GM19467 (cell line): ENCODE results near the gene FAM20B.
"Not testable (repeated sequence)": the region's sequence is repeated elsewhere in the genome, so short reads cannot be mapped to it uniquely, and the experiment has no call there.

Experiments used
- ATAC-seq: cut with Tn5 transposase; IDR thresholded peaks from one replicate; pipeline ENCODE4 v1.9.1; 2021; ENCODE audit warnings: mild to moderate bottlenecking, moderate library complexity; ENCODE audit not compliant: unreplicated experiment

Gene FAM20B, protein sequence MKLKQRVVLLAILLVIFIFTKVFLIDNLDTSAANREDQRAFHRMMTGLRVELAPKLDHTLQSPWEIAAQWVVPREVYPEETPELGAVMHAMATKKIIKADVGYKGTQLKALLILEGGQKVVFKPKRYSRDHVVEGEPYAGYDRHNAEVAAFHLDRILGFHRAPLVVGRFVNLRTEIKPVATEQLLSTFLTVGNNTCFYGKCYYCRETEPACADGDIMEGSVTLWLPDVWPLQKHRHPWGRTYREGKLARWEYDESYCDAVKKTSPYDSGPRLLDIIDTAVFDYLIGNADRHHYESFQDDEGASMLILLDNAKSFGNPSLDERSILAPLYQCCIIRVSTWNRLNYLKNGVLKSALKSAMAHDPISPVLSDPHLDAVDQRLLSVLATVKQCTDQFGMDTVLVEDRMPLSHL

GRCh38 chr1:179025125-179025974, at the start of gene FAM20B:
TSS of gene FAM20B (plus strand) at chr1:179025894. CDS start at chr1:179043848, 17,954 bp downstream.
- peak; percentile 79 for ATAC-seq

- ATAC-seq: no peak
Measured at GRCh38 chr1:178976541-178976940, 49.2 kb upstream of the FAM20B start.

DNA sequence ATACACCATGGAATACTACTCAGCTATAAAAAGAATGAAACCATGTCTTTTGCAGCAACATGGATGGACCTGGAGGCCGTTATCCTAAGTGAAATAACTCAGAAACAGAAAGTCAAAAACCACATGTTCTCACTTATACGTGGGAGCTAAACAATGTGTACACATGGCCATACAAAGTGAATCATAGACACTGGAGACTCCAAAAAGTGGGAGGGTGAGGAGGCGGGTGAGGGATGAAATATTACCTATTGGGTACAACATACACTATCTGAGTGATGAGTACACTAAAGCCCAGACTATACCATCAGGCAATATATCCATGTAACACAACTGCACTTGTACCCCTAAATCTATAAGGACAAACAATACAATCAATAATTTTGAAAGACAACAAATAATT, 39.5 kb upstream of the FAM20B start:
- no peak for ATAC-seq

- ATAC-seq: not testable (repeated sequence)
Measured at GRCh38 chr1:178988198-178988597, 37.5 kb upstream of the FAM20B start.

DNA sequence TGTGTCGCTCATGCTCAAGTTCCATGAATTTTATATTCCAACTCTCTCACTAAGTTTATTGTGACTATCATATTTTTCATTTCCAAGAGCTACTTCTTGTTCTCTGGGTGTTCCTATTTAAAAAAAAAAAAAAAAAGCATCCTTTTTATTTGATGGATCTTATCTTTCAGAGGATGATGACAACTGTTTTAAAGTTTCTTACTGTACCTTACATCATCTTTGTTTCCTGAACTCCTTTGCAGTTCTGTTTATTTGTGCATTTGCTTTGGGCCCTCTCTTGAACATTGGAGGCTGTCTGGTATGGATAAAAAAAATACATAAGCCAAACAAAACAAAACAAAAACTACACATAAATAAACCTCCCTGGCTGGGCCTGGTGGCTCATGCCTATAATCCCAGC, 32.1 kb upstream of the FAM20B start:
- ATAC-seq: no peak

DNA sequence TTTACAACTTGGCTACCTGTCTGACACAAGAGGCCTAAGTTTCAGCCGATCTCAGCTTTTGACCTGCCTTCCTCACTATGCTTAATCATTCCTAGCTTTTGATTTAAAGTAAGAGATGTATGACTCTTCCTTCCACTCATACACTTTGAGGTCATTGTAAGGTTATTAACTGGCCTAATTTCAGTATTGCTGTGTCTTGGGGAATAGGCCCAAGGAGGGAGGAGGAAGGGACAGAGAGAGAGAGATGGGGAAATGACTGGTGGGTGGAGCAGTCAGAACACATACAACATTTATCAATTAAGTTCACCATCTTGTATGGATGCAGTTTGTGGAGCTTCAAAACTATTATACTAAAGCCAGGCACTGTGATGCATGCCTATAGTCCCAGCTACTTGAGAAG, 28.3 kb upstream of the FAM20B start:
- ATAC-seq: no peak

- ATAC-seq: no peak
Measured at GRCh38 chr1:178998295-178998694, 27.4 kb upstream of the FAM20B start.

DNA sequence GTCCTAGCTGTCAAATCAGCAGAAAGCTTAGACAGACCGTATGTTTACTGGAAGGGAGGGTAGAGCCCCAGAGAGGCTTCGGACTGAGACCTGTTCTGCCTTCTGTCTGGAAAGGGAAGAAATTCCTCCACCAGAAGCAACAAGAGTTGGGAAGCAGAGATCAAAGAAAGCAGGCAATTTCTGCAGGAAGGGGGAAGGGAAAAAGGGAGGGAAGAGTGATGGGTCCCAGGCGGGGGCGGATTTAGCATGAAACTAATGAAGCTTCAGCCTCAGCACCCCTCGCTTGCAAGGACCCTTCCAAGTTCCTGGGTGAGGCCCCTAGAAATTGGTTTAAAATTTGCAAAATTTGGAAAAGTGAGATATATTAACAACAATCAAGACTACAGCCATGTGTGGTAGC, 26.6 kb upstream of the FAM20B start:
- ATAC-seq: no peak

GRCh38 chr1:179001451-179001850, 24.2 kb upstream of the FAM20B start:
- no peak for ATAC-seq

DNA sequence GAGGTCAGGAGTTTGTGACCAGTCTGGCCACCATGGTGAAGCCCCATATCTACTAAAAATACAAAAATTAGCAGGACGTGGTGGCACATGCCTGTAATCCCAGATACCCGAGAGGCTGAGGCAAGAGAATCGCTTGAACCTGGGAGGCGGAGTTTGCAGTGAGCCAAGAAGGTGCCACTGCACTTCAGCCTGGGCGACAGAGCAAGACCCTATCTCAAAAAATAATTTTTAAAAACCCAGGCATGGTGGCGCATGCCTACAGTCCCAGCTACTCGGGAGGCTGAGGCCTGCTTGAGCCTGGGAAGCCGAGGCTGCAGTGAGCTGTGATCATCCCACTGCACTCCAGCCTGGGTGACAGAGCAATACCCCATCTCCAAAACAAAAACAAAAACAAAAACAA, 23.6 kb upstream of the FAM20B start:
- ATAC-seq: not testable (repeated sequence)

GRCh38 chr1:179002552-179003345, 22.9 kb upstream of the FAM20B start:
- peak; percentile 78 for ATAC-seq

- ATAC-seq: no peak
Measured at GRCh38 chr1:179003512-179004066, 22.1 kb upstream of the FAM20B start.

GRCh38 chr1:179007233-179007632, 18.5 kb upstream of the FAM20B start:
- no peak for ATAC-seq

- ATAC-seq: no peak
Measured at GRCh38 chr1:179010671-179011070, 15.0 kb upstream of the FAM20B start.

DNA sequence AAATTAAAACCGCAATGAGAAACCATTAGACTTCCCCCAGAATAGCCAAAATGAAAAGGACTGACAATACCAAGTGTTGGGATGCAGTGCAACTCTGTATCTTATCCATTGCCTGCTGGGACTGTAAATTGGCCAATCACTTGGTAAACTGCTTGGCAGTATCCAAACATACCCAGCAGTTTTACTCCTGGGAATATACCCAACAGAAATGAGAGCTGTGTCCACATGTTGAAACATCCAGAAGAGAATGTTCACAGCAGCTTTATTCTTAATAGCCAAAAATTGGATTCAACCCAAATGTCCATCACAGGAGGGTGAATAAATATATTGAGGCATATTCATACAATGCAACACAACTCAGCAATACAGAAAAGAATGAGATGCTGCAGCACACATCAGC, 13.7 kb upstream of the FAM20B start:
- ATAC-seq: no peak

GRCh38 chr1:179014123-179014522, 11.6 kb upstream of the FAM20B start:
- no peak for ATAC-seq

GRCh38 chr1:179015396-179015795, 10.3 kb upstream of the FAM20B start:
- ATAC-seq: no peak

DNA sequence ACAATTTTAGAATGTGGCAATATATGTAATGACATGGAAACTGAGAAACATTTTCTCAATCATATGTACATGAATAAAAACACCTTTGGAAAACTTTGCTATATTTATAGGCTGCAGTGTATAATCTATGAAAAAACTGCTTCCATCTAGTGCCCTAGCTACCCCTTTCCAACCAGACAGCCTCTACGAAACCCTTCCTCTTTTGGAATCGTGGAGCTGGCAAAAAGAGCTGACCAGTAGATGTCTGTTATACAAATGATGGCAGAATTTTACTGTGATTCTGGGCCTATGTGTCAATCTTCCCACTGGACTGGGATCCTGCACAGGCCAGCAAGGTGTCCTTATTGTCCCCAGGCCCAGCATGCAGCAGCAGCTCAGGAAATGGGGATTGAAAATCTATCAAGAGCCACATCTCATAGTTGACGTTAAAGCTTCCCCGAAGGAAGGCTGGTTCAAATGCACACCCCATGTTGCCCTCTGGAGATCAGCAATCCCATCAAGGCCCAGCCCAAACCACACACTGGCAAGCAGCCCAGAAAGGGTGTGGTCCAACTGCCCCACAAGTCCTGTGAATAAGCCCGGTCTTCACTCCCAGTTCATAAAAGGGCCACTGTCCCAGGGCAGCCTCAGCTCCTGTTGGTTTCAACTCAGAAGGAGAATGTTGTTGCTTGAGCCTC, 8.8 kb upstream of the FAM20B start:
- ATAC-seq: no peak

DNA sequence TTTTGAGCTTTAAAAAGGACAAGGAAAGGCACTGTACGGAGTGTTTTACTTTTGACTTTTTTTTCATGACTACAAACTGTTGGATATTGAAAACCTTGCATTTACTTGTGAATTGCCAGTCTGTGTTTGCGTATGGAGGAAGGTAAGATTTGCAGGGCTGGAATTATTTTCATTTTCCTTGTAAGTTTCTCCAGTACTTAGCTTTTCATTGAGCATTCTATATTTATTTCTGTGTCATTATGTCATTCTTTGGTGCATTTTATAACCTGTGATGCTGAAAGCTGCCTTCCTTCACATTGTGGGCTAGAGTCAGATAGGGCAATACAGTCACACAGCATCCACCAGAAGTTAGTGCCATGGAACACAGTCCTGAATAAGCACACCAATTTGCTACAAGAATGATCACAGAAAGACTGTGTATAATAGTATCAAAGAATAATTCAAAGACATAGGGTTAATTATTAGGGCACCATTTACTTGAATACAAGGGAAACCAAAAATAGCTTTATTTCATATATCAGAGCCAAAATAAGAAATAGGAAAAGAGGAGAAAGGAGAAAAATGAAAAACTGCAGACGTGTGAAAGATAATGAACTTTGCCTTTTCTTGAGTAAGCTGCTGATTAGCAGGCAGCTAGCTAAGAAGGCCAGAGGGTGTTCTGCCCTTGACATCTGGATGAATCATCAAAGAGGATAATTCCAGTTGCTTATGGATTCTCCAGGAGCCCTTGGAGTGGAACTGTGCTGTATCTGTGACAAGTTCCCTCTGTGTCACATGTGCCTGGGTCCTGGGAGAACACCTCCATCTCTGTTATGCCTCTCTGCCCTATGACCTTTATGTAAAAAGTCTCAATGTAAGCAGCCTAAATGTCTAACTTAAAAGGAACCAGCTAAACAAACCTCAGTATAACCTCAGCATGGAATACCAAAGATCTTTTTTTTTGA, 8.0 kb upstream of the FAM20B start:
- ATAC-seq: no peak
